Smooth muscle cell (in vitro differentiated cells): ENCODE results near the gene EGFR. TPM values are rescaled to one million over a fixed set of nuclear protein-coding genes. Genes with fewer than 3 reads are reported as not detected.

Experiments used
- DNase-seq: peaks from one replicate; lab custom pipeline; 2025; ENCODE audit not compliant: unreplicated experiment; lab: John Stamatoyannopoulos, UW
- H2AFZ ChIP-seq: fragments of 200-600 bp; sonication (generic); 2 replicates; pipeline ENCODE4 v1.6.0; 2016; ENCODE audit warnings: antibody characterized with exemption, low read depth, mild to moderate bottlenecking
- H3F3A ChIP-seq: fragments of 200-600 bp; sonication (generic); 2 replicates; pipeline ENCODE4 v1.6.0; 2017; ENCODE audit warnings: antibody characterized with exemption, low read depth
- H3K27ac ChIP-seq: fragments of 200-600 bp; sonication (generic); 2 replicates; pipeline ENCODE4 v1.5.1; 2016; ENCODE audit warnings: low read depth, mild to moderate bottlenecking
- H3K27me3 ChIP-seq: fragments of 200-600 bp; sonication (generic); 2 replicates; pipeline ENCODE4 v1.6.1; 2016; ENCODE audit warnings: low read depth, mild to moderate bottlenecking
- H3K36me3 ChIP-seq: fragments of 200-600 bp; sonication (generic); 2 replicates; pipeline ENCODE4 v1.5.1; 2016; ENCODE audit warnings: low read depth
- H3K4me1 ChIP-seq: fragments of 200-600 bp; sonication (generic); 2 replicates; pipeline ENCODE4 v1.5.1; 2016; ENCODE audit warnings: low read depth
- H3K4me2 ChIP-seq: fragments of 200-600 bp; sonication (generic); 2 replicates; pipeline ENCODE4 v1.6.0; 2016; ENCODE audit warnings: mild to moderate bottlenecking
- H3K4me3 ChIP-seq: fragments of 200-600 bp; sonication (generic); 2 replicates; pipeline ENCODE4 v1.5.1; 2016; ENCODE audit warnings: mild to moderate bottlenecking
- H3K79me2 ChIP-seq: fragments of 200-600 bp; sonication (generic); 2 replicates; pipeline ENCODE4 v1.6.0; 2016; ENCODE audit warnings: low read depth, mild to moderate bottlenecking
- H3K9ac ChIP-seq: fragments of 200-600 bp; sonication (generic); 2 replicates; pipeline ENCODE4 v1.6.0; 2016; ENCODE audit warnings: low read depth
- H3K9me3 ChIP-seq: fragments of 200-600 bp; sonication (generic); replicated peaks from 2 replicates; pipeline ENCODE4 v1.5.1; 2016; ENCODE audit warnings: low read depth
- H4K20me1 ChIP-seq: fragments of 200-600 bp; sonication (generic); 2 replicates; pipeline ENCODE4 v1.6.0; 2016; ENCODE audit warnings: low read depth
- CTCF ChIP-seq: fragments of 200-600 bp; sonication (generic); IDR thresholded peaks from 2 replicates; pipeline ENCODE4 v1.5.1; 2017; ENCODE audit warnings: borderline replicate concordance, mild to moderate bottlenecking, antibody characterized with exemption; ENCODE audit not compliant: insufficient read depth, poor library complexity, severe bottlenecking
- WGBS: methylation state at CpG from one replicate; pipeline ENCODE4 v1.1.7; 2016; ENCODE audit warnings: low lambda C conversion rate; 5-methylcytosine and 5-hydroxymethylcytosine counted together
- polyA plus RNA-seq: library from polyadenylated mRNA; unstranded; fragments of >200 nt; fragmentation: Nextera tagmentation; extraction: Ambion mirVana; gene quantifications from 2 replicates; pipeline ENCODE4 v1.2.1, GENCODE V29; 2016
- total RNA-seq: library from RNA; depleted of rRNA; stranded (reverse); fragments of >200 nt; gene quantifications from 2 replicates; pipeline ENCODE4 v1.2.3, GENCODE V29; 2014

EGFR gene
- total and polyA plus RNA-seq, 2 experiments from 2014 or later, result 9.0 to 31.1 TPM

GRCh38 chr7:55205124-55205955 is 186.5 kb downstream of the EGFR start:
- Histone ChIP-seq H3K9me3 (no peaks in the 10 kb centered on the region), H3K4me3 (no peak overlapping the region), H3K4me2 (no peak overlapping the region), H3K27ac (no peak overlapping the region), H2AFZ (no peak overlapping the region), H3K4me1 (no peaks in the 10 kb centered on the region), H3K79me2 (no peaks in the 10 kb centered on the region), H3K9ac (no peak overlapping the region), H3K27me3 (no peaks in the 10 kb centered on the region), H4K20me1 (no peaks in the 10 kb centered on the region), H3F3A (peaks cover 3% of the 10 kb centered on the region), H3K36me3 (peaks cover 8% of the 10 kb centered on the region)
- WGBS, result 89% methylated on average over 14 of the region's 16 CpGs
- no peak for DNase-seq
- no peak for TF ChIP-seq CTCF

- Histone ChIP-seq H3K27ac (no peak overlapping the region), H3F3A (peaks cover 3% of the 10 kb centered on the region), H3K79me2 (no peaks in the 10 kb centered on the region), H2AFZ (no peak overlapping the region), H3K9me3 (no peaks in the 10 kb centered on the region), H3K4me2 (no peak overlapping the region), H3K27me3 (no peaks in the 10 kb centered on the region), H3K4me3 (no peak overlapping the region), H3K9ac (no peak overlapping the region), H3K4me1 (no peaks in the 10 kb centered on the region), H3K36me3 (peaks cover 8% of the 10 kb centered on the region), H4K20me1 (no peaks in the 10 kb centered on the region)
- no peak for DNase-seq
- TF ChIP-seq CTCF, result no peak
- WGBS, result 96% methylated on average over 9 of the region's 9 CpGs
Observed at GRCh38 chr7:55206235-55207029, 187.6 kb downstream of the EGFR start.

- Histone ChIP-seq H3K4me2 (no peak overlapping the region), H3K9ac (no peak overlapping the region), H2AFZ (no peak overlapping the region), H4K20me1 (no peaks in the 10 kb centered on the region), H3K79me2 (no peaks in the 10 kb centered on the region), H3K27me3 (no peaks in the 10 kb centered on the region), H3K4me3 (no peak overlapping the region), H3K36me3 (peaks cover 8% of the 10 kb centered on the region), H3K27ac (no peak overlapping the region), H3F3A (peaks cover 1% of the 10 kb centered on the region), H3K9me3 (no peaks in the 10 kb centered on the region), H3K4me1 (no peaks in the 10 kb centered on the region)
- 96% methylated on average over 4 of the region's 4 CpGs for WGBS
- DNase-seq, result no peak
- no peak for TF ChIP-seq CTCF
Observed at GRCh38 chr7:55207436-55208125, 188.8 kb downstream of the EGFR start.
